Suppressor macrophage (primary cell): ENCODE measurements around the gene LUZP1.

Experiments used
- DNase-seq, 4 experiments: peaks; one replicate each; pipeline ENCODE4 v3.0.0-alpha.2; 2020 to 2022

The LUZP1 gene

DNA sequence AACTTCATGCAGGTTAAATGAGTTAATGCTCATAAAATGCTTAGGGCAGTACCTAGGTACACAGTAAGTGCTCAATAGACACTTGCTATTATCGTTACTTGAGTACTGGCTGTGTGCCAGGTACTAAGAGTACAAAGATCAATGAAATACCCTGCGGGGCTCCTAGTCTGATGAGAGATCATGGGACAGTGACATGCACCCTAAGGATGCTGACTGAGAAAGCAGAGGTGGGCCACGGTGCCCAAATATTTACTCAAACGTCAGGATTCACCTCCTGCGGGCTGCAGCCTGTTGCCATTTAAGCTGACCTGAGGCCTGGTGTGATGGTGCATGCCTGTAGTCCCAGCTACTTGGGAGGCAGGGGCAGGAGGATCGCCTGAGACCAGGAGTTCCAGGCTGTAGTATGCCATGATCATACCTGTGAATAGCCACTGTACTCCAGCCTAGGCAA lies 19.8 kb upstream of the LUZP1 start:
- DNase-seq: no peak

DNA sequence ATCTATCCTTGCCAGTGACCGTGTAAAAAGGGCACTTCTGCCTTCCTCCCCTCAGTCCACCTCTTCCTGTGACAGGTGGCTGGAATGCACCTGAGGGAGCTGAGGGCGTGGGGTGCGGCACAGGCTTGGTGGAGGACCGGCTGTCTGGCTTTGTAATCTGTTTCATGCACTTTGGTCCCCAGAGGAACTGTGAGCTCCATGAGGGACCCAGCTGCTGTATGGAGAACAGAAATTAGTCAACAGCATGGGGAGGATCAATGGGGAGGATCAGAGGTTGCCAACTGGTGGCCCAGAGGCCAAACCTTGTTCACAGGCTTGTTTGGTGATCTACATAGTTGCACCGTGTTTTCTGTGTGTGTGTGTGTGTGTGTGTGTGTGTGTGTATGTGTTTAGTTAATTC lies 19.0 kb upstream of the LUZP1 start:
- no peak for DNase-seq

DNA sequence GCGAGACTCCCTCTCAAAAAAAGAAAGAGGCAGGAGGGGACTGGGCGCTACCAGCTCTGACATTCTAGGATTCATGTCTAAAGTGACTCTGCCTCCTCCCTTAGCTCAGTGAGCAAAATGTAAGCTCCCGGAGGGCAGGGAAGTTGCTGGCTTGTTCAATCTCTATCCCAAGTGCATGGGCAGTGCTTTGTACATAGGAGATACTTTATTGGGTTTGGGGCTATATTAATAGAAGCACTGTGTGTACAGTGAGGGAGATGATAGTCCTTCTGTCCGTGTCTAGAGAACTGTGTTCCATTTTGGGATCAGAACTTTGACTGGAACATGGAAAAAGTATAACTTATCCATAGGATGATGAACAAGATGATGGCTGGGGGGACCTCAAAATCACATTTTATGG lies 16.7 kb upstream of the LUZP1 start:
- no peak for DNase-seq

GRCh38 chr1:23184212-23184934 lies 15.7 kb upstream of the LUZP1 start:
- peak; percentile 60 to 74 (median 67) for DNase-seq

DNA sequence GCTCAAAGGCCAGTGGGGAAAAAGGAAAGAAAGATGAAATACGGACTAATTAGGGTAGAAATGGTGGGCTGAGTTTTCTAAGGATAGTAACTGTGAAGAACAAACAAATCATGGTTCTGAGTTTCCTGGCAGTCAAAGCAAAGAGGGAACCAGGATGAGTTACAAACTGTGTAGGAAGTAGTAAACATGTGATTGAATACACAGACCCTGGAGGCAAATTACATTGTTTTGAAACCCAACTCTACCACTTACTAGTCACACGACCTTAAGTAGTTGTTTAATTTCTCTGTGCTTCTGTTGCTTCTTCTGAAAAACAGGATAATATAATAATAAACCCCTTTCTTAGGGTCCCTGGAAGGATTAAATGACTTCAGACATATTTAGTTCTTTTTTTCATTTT lies 11.2 kb upstream of the LUZP1 start:
- DNase-seq: peak in 3 of 4 experiments; percentile 22 to 54 (median 52)

DNA sequence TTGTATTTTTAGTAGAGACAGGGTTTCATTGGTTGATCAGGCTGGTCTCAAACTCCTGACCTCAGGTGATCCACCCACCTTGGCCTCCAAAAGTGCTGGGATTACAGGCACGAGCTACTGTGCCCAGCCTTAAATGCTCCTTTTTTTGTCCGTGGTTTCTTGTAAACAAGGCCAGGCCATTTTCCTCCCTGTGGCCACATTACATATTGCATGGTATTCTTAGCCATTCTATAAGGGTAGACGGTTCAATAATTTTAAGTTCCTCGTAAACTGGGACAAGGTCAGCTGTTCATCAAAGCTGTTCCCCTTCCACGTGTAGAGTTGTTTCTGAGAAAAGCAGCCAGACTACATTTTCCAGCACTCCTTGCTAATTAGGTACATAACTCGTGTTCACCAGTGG lies 10.3 kb upstream of the LUZP1 start:
- peak; percentile 19 to 55 (median 40) for DNase-seq

- peak in 1 of 4 experiments; percentile 20 for DNase-seq
Measured at GRCh38 chr1:23178414-23178813, 9.8 kb upstream of the LUZP1 start.

DNA sequence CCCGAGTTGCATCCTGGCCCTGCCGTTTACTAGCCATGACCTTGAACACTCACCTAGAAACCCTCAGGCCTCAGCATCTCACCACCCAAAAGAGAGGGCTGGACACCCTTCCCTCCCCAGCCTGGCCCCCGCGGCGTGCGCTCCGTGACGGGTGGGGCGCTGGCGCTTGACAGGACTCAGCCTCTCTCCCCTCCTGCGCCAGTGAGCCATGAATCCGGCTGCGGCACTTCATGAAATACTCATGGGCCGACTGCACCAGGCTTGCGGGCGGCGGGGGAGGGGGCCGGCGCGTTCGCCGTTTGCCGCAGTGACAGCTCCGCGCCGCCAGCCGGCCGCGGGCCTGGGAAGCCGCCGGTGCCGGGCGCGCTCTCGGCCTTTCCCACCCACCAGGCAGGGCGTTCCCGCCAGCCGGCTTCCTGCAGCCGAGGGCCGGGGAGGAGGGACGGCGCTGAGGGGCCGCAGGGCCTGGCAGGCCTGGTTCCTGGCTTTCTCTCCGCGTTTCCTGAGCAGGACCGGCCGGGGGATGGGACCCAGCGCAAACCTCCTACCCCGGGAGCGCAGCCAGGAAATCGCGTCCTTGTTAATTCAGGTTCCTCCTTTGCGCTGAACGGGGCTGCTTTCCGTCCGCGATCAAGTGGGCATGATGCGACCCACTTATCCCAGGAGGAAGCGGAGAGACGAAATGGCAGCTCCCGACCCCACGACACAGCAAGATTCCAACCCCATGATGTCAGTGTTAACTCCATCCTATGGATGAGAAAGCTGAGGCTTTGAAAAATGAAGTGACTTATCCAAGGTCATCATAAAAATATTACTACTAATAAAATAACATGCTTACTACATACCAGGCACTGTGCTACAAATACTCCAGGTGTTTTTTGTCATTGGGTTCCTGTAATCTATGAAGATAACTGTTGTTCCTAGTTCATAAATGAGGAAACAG lies 9.1 kb upstream of the LUZP1 start:
- peak; percentile 49 to 80 (median 66) for DNase-seq

- DNase-seq: no peak
Measured at GRCh38 chr1:23177031-23177430, 8.4 kb upstream of the LUZP1 start.

DNA sequence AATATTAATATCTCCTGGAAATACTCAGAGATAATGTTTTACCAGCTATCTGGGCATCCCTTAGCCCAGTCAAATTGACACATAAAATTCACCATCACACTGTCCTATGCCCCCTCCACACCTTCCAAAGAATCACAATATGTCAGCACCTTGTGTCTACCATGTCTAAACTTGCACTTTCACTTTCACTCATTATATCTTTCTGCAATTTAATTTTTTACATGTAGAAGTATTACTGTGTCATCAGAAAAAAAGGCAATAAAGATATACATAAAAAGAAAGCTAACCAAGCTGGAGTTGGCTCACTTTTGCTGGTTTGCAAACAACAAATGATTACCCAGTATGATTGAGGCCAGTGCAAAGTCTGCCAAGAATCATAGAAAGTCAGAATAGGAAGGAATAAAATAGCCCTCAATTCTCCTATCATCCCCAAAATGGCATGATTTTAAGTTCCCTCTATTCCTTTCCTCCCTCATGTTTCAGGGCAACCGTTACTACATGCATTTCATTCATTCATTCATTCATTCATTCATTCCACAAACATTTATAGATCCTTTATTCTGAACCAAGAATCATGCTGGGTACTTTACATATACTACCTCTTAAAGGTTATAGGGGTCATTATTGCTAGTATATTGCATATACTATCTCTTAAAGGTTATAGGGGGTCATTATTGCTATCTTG lies 5.9 kb upstream of the LUZP1 start:
- no peak for DNase-seq

- DNase-seq: no peak
Measured at GRCh38 chr1:23171181-23171755, 2.6 kb upstream of the LUZP1 start.

DNA sequence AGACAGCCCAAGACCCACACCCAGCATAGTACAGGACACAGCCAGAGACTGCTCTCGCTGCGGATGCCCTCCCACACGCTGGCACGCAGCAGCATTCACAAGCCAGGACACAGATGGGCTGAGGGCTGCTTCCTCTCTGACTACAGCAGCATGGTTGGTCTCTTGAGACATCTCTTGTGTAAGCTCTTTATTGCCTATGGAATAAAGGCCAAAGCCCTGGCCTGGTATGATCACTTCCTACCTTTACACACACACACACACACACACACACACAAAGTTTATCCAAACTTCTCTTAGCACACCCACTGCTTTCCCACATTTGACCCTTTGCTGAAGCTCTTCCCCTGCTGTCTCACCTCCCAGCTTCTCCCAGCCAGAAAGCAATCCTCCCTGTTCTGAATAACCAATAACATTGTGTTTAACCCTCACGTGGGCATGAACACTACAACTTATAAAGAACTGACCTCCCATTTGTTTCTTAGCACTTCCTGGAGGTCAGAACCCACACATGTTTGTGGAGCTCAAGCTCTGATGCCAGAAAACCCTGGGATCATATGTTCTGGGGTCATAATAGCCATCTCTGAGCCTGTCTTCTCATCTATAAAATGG lies 1.2 kb upstream of the LUZP1 start:
- DNase-seq: peak; percentile 93 to 99 (median 96)

- no peak for DNase-seq
Measured at GRCh38 chr1:23169195-23169575, 529 bp upstream of the LUZP1 start.

DNA sequence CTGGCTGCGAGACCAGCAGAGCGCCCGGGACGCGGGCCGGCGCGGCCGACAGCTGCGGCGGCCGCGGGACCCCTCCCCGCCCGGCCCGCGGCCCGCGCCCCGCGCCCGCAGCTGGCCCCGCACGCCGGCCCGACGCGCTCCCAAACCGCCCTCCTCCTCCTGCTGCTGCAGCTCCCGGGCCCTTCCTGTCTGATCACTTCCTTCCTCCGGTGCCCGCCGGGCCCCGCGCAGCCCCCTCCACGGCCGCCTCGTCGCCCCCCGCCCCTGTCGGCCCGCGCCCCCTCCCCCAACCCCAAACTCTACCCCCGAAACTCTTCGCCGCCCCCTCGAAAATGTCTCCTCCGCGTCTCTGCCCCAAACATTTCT lies 594 bp downstream of the LUZP1 start:
- DNase-seq: peak; percentile 32 to 77 (median 58)

DNA sequence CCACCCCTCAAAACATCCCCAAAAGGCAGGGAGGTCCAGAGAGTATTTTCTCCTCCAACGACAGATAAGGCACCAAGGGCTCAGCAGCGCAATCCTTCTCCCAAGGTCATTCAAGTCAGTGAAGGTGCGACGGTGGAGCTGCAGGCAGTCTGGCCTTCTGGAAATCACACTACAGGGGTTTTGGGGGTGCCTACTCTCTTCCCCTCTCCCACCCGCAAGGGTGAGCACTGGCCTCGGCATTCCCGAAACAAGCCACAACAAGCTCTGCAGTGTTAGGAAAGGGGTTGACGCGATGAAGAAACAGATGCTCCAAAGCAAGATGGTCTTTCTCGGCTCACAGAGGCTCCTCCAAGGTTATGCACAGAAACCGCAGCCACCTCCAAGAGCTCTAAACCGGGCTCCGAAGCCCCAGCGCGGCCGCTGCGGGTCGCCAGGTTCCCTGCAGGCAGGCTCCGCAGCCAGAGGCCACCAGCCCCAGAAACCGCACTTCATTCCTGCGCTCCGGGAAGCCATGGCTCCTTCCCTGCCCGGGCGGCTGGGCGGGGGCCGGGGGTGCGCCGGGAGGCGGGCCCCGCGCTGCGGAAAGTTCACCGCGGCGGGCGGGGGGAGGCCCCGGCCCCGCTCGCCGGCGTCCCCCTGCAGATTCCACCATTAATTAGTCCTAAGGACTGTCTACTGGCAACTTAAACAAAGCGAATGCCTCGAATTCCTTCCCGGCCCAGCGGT lies 1.1 kb downstream of the LUZP1 start:
- peak; percentile 39 to 69 (median 50) for DNase-seq

DNA sequence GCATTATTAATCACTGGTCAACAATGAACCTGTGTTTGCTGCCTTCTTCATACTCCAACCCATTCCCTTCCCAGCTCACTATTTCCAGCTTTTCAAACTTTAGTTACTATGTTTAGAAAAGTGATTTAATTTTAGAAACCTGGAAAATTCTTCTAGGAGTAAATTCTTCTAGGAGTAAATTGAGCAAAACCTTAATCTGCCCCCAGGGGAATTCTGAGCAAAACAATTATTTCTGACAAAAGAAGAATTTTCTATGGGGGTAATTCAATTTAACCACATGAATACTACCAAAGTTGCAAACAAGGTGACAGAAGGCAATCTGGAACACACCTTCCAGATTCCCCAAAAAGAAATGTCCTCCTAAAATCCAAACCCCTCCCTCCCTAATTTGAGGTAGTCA lies 1.8 kb downstream of the LUZP1 start:
- DNase-seq: no peak

- no peak for DNase-seq
Measured at GRCh38 chr1:23163395-23163794, 5.3 kb downstream of the LUZP1 start.

DNA sequence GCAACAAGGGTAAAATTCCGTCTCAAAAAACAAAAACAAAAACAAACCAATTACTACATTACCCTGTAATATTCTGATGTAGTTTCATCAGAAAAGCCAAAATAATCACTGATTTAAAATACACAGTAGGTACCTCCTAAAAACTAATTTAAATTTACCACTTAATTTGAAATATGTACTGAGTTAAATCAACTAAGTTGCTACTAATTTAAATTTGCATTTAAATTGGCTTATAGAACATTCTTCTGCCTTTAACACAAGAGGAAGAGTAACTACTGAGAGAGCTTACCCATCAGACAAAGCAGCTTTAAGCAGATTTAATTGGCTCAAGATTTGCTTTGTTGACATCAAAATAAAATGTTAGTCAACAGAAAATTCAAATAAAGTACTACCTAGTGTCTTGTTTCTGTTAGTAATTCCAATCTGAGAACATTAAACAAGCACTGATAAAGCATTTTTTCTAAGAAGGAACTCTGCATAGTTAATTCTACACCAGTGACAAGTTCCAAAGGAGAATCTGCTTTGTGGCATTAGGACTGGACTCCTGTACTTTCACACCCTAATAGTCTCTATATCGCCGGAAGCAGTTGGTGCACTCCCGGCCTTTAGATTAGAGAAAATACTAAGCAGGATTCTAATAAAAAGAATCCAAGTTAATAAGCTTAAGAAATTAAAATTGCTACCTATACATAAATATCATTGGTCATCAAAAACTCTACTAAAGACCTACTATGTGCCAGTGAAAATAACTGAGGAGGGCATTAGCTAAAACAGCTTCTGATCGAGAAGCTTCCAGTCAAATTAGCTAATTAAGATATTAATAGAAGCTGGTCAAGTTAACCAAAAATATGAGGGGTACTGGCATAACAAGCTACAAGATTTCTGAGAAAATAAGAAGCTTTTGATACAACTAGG lies 8.4 kb downstream of the LUZP1 start:
- no peak for DNase-seq

DNA sequence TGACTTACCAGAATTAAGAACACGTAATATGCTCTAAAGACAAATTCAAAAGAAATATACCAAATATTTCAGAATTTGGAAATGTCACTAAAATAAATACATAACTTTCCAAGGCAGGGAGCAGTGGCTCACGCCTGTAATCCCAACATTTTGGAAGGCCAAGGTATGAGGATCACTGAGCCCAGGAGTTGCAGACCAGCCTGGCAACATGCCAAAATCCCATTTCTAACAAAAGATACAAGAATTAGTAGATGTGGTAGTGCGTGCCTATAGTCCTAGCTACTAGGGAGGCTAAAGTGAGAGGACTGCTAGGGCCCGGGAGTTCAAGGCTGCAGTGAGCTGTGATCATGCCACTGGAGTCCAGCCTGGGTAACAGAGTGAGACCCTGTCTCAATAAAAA lies 11.7 kb downstream of the LUZP1 start:
- no peak for DNase-seq

- DNase-seq: no peak
Measured at GRCh38 chr1:23152966-23153684, 15.5 kb downstream of the LUZP1 start.
